HG03342 (cell line): ENCODE results near the gene CCDC27.

ENCODE experiments used
- ATAC-seq: cut with Tn5 transposase; IDR thresholded peaks from one replicate; pipeline ENCODE4 v1.9.1; 2021; ENCODE audit warnings: mild to moderate bottlenecking, moderate library complexity; ENCODE audit not compliant: unreplicated experiment

Gene CCDC27

GRCh38 chr1:3816331-3817137, 64.3 kb downstream of the CCDC27 start:
- ATAC-seq = no peak

- no peak for ATAC-seq
These were observed 65.0 kb downstream of the CCDC27 start for GRCh38 chr1:3817138-3817740.

GRCh38 chr1:3817821-3818597, 65.8 kb downstream of the CCDC27 start:
- no peak for ATAC-seq

- ATAC-seq = no peak
These were observed 67.5 kb downstream of the CCDC27 start for GRCh38 chr1:3819771-3820200.

- ATAC-seq = no peak
These were observed 68.1 kb downstream of the CCDC27 start for GRCh38 chr1:3820316-3820715.

DNA sequence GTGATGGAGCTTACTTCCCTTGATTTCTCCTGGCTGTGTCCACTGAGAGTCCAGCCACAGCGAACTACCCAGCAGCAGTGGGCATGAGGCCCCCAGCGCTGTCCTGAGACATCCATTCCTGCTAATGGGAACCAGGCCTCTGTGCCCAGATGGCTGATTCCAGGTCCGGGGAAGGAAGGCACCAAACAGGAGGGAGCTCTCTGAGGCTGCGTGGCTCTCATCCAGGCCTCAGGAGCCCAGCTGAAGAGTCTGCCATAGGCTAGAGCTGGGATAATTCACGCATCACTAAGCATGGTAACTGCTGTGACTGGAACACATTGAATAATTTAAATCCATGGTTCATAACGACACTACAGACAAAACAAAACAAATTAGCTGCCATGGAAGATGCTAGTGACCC, 68.8 kb downstream of the CCDC27 start:
- ATAC-seq = no peak
